GM23338 (cell line): Measurements from ENCODE around the gene SERBP1. TPM values are rescaled to one million over a fixed set of nuclear protein-coding genes. Genes with fewer than 3 reads are reported as not detected.
A peak's percentile ranks its signal among the peaks of the same experiment; 100 is the strongest.

Experiments used
- ATAC-seq: fragments of 200-7000 bp; cut with Tn5 transposase; 3 replicates; pipeline ENCODE4 v1.9.1; 2020
- DNase-seq: peaks from one replicate; pipeline ENCODE4 v3.0.0-alpha.2; 2015; ENCODE audit warnings: low spot score
- H2AFZ ChIP-seq: fragments of 200-600 bp; sonication (generic); 2 replicates; pipeline ENCODE4 v1.8.0; 2016; ENCODE audit warnings: antibody characterized with exemption, mild to moderate bottlenecking, moderate library complexity
- H3F3A ChIP-seq: fragments of 200-600 bp; sonication (generic); replicated peaks from 2 replicates; pipeline ENCODE4 v1.8.0; 2017; ENCODE audit warnings: antibody characterized with exemption, mixed run types, low read depth
- H3K27ac ChIP-seq: fragments of 200-600 bp; sonication (generic); 2 replicates; pipeline ENCODE4 v1.6.1; 2016; ENCODE audit warnings: low read depth
- H3K27me3 ChIP-seq: fragments of 200-600 bp; sonication (generic); 2 replicates; pipeline ENCODE4 v1.8.0; 2016; ENCODE audit warnings: mild to moderate bottlenecking, mixed run types, moderate library complexity; ENCODE audit not compliant: insufficient read depth
- H3K36me3 ChIP-seq: fragments of 200-600 bp; sonication (generic); 2 replicates; pipeline ENCODE4 v1.8.0; 2016; ENCODE audit warnings: mild to moderate bottlenecking; ENCODE audit not compliant: insufficient read depth
- H3K4me1 ChIP-seq: fragments of 200-600 bp; sonication (generic); 2 replicates; pipeline ENCODE4 v1.8.0; 2016; ENCODE audit warnings: mild to moderate bottlenecking, moderate library complexity; ENCODE audit not compliant: insufficient read depth
- H3K4me2 ChIP-seq: fragments of 200-600 bp; sonication (generic); 2 replicates; pipeline ENCODE4 v1.7.1; 2017; ENCODE audit warnings: mixed run types
- H3K4me3 ChIP-seq: fragments of 200-600 bp; sonication (generic); 2 replicates; pipeline ENCODE4 v1.6.1; 2016; ENCODE audit warnings: mixed run types
- H3K79me2 ChIP-seq: fragments of 200-600 bp; sonication (generic); replicated peaks from 2 replicates; pipeline ENCODE4 v1.8.0; 2017; ENCODE audit warnings: mild to moderate bottlenecking; ENCODE audit not compliant: insufficient read depth
- H3K9me2 ChIP-seq: fragments of 200-600 bp; sonication (generic); 2 replicates; pipeline ENCODE4 v1.8.0; 2017; ENCODE audit not compliant: insufficient read depth
- H4K20me1 ChIP-seq: fragments of 200-600 bp; sonication (generic); replicated peaks from 2 replicates; pipeline ENCODE4 v1.8.0; 2017; ENCODE audit warnings: mild to moderate bottlenecking; ENCODE audit not compliant: insufficient read depth
- H3K27ac Mint-ChIP-seq: 2 replicates; pipeline ENCODE4 v1.8.0; 2020; ENCODE audit warnings: inconsistent platforms, mild to moderate bottlenecking, moderate library complexity, mixed read lengths
- H3K27me3 Mint-ChIP-seq: 3 replicates; pipeline ENCODE4 v1.8.0; 2022; ENCODE audit warnings: low read depth, mild to moderate bottlenecking, moderate library complexity, mixed read lengths, inconsistent platforms; ENCODE audit not compliant: insufficient read depth, poor library complexity
- H3K36me3 Mint-ChIP-seq: 3 replicates; pipeline ENCODE4 v1.8.0; 2021; ENCODE audit warnings: low read depth, mild to moderate bottlenecking, inconsistent platforms, moderate library complexity, mixed read lengths
- H3K4me1 Mint-ChIP-seq: 3 replicates; pipeline ENCODE4 v1.8.0; 2020; ENCODE audit warnings: mild to moderate bottlenecking, inconsistent platforms, mixed read lengths
- H3K4me3 Mint-ChIP-seq: 3 replicates; pipeline ENCODE4 v1.8.0; 2021; ENCODE audit warnings: moderate library complexity, mild to moderate bottlenecking, inconsistent platforms, mixed read lengths
- H3K9me3 Mint-ChIP-seq: 3 replicates; pipeline ENCODE4 v1.8.0; 2020; ENCODE audit warnings: moderate library complexity, mild to moderate bottlenecking, inconsistent platforms, mixed read lengths
- EZH2 ChIP-seq: fragments of 200-600 bp; sonication (generic); IDR thresholded peaks from one replicate; pipeline ENCODE4 v1.8.0; 2017; ENCODE audit warnings: antibody characterized with exemption, mild to moderate bottlenecking, low read depth; ENCODE audit not compliant: unreplicated experiment
- STAT1 ChIP-seq: IDR thresholded peaks from one replicate; pipeline ENCODE4 v1.6.1; 2016; ENCODE audit warnings: antibody characterized with exemption; ENCODE audit not compliant: unreplicated experiment
- ZNF114 ChIP-seq: fragments of 250-450 bp; sonication (Bioruptor Pico); IDR thresholded peaks from 2 replicates; pipeline ENCODE4 v1.5.0; 2020; ENCODE audit warnings: mild to moderate bottlenecking, moderate library complexity
- polyA plus RNA-seq: library from polyadenylated mRNA; unstranded; fragments of >200 nt; fragmentation: Nextera tagmentation; extraction: Ambion mirVana; gene quantifications from 2 replicates; pipeline ENCODE4 v1.2.1, GENCODE V29; 2016
- total RNA-seq: library from RNA; depleted of rRNA; stranded (reverse); fragments of >200 nt; shearing (Covaris generic); gene quantifications from 2 replicates; pipeline ENCODE4 v1.2.3, GENCODE V29; 2014
- TF ChIP-seq, protein P1 (sequence below): fragments of 250-450 bp; sonication (Bioruptor Pico); IDR thresholded peaks from 2 replicates; pipeline ENCODE4 v1.5.0; 2020; ENCODE audit warnings: mild to moderate bottlenecking, moderate library complexity
- TF ChIP-seq, protein P2 (sequence below): IDR thresholded peaks from 2 replicates; pipeline ENCODE4 v1.6.1; 2016; ENCODE audit warnings: antibody characterized with exemption

SERBP1 gene
- total and polyA plus RNA-seq, 2 experiments from 2014 or later = 559 to 674 TPM

DNA sequence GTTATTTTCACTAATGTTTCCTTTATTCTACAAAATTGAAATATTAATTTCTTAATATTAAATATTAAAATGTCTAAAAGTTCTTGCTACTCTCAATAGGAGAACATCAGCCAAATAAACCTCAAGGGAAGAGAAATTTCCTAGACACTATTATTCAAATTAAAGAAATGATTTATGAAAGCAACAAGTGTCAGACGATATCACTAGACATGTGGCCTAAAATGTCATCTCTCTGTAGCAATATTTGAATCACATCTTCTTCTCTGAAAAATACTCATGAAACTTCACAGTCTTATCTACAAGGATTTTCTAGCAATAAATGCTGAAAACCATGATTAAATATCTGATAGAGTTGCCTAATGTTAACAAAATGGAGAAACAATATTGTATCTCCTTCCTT is 2.5 kb upstream of the SERBP1 start (continued):
- TF ChIP-seq, protein P1, sequence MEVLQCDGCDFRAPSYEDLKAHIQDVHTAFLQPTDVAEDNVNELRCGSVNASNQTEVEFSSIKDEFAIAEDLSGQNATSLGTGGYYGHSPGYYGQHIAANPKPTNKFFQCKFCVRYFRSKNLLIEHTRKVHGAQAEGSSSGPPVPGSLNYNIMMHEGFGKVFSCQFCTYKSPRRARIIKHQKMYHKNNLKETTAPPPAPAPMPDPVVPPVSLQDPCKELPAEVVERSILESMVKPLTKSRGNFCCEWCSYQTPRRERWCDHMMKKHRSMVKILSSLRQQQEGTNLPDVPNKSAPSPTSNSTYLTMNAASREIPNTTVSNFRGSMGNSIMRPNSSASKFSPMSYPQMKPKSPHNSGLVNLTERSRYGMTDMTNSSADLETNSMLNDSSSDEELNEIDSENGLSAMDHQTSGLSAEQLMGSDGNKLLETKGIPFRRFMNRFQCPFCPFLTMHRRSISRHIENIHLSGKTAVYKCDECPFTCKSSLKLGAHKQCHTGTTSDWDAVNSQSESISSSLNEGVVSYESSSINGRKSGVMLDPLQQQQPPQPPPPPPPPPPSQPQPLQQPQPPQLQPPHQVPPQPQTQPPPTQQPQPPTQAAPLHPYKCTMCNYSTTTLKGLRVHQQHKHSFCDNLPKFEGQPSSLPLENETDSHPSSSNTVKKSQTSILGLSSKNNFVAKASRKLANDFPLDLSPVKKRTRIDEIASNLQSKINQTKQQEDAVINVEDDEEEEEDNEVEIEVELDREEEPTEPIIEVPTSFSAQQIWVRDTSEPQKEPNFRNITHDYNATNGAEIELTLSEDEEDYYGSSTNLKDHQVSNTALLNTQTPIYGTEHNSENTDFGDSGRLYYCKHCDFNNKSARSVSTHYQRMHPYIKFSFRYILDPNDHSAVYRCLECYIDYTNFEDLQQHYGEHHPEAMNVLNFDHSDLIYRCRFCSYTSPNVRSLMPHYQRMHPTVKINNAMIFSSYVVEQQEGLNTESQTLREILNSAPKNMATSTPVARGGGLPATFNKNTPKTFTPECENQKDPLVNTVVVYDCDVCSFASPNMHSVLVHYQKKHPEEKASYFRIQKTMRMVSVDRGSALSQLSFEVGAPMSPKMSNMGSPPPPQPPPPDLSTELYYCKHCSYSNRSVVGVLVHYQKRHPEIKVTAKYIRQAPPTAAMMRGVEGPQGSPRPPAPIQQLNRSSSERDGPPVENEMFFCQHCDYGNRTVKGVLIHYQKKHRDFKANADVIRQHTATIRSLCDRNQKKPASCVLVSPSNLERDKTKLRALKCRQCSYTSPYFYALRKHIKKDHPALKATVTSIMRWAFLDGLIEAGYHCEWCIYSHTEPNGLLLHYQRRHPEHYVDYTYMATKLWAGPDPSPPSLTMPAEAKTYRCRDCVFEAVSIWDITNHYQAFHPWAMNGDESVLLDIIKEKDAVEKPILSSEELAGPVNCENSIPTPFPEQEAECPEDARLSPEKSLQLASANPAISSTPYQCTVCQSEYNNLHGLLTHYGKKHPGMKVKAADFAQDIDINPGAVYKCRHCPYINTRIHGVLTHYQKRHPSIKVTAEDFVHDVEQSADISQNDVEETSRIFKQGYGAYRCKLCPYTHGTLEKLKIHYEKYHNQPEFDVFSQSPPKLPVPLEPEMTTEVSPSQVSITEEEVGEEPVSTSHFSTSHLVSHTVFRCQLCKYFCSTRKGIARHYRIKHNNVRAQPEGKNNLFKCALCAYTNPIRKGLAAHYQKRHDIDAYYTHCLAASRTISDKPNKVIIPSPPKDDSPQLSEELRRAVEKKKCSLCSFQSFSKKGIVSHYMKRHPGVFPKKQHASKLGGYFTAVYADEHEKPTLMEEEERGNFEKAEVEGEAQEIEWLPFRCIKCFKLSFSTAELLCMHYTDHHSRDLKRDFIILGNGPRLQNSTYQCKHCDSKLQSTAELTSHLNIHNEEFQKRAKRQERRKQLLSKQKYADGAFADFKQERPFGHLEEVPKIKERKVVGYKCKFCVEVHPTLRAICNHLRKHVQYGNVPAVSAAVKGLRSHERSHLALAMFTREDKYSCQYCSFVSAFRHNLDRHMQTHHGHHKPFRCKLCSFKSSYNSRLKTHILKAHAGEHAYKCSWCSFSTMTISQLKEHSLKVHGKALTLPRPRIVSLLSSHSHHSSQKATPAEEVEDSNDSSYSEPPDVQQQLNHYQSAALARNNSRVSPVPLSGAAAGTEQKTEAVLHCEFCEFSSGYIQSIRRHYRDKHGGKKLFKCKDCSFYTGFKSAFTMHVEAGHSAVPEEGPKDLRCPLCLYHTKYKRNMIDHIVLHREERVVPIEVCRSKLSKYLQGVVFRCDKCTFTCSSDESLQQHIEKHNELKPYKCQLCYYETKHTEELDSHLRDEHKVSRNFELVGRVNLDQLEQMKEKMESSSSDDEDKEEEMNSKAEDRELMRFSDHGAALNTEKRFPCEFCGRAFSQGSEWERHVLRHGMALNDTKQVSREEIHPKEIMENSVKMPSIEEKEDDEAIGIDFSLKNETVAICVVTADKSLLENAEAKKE (CRISPR knock-in tag) = no peak
- TF ChIP-seq EZH2 = no peak

DNA sequence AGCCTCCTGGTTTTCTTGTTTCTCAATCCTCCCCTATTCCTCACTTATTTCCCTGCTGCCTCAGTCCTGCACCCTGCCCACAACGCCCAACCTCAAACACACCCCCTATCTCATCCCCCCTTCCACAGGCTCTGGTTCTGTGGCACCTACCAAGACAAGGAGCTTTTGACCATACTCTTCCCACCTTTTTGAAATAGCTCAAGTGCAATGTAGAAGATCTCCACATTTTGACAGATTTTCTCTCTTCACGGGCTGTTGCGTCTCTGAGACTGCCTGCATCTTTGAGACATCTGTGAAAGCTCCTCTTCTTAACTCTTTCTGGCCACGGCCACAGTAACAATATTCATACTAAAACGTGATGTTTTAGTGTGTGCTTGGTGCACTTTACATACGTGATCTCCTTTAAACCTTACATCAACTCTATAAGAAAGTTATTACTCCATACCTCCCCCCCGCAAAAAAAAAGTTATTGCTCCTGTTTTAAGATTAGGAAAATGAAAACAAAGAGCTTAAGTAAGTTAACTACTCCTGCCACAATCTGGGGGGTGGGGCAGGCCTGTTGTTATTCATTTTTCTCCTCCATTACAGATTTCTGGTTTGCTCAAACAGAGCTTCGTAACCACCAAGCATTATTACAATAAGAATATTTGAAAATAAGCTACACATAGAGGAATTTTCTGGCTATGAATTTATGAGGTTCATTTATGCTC is 1.8 kb upstream of the SERBP1 start:
- Histone ChIP-seq H3K9me2 (no peaks in the 10 kb centered on the region), H3K36me3 (no peaks in the 10 kb centered on the region; the same call in 1 of the 2 replicates), H3K4me1 (peaks cover 18% of the 10 kb centered on the region), H3F3A (no peaks in the 10 kb centered on the region), H3K4me2 (peak overlapping the region; percentile 86), H4K20me1 (peaks cover 23% of the 10 kb centered on the region), H3K4me3 (peak overlapping the region; percentile 66), H3K79me2 (peaks cover 32% of the 10 kb centered on the region), H2AFZ (peak overlapping the region; percentile 11; the same call in 1 of the 2 replicates), H3K27me3 (no peaks in the 10 kb centered on the region), H3K27ac (no peak overlapping the region)
- H3K4me3 Mint-ChIP-seq = peak overlapping the region; percentile 87
- ATAC-seq = peak; percentile 9
- peak; percentile 38 for DNase-seq
- H3K27ac Mint-ChIP-seq = peak overlapping the region; percentile 25
- TF ChIP-seq, protein P2, sequence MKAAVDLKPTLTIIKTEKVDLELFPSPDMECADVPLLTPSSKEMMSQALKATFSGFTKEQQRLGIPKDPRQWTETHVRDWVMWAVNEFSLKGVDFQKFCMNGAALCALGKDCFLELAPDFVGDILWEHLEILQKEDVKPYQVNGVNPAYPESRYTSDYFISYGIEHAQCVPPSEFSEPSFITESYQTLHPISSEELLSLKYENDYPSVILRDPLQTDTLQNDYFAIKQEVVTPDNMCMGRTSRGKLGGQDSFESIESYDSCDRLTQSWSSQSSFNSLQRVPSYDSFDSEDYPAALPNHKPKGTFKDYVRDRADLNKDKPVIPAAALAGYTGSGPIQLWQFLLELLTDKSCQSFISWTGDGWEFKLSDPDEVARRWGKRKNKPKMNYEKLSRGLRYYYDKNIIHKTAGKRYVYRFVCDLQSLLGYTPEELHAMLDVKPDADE = no peak
- TF ChIP-seq EZH2 (no peak), STAT1 (no peak), ZNF114 (CRISPR knock-in tag) (no peak)
- peaks cover 33% of the 10 kb centered on the region for H3K36me3 Mint-ChIP-seq
- H3K9me3 Mint-ChIP-seq = no peaks in the 10 kb centered on the region; the same call in 2 of the 3 replicates
- peaks cover 25% of the 10 kb centered on the region for H3K27me3 Mint-ChIP-seq
- peaks cover 19% of the 10 kb centered on the region for H3K4me1 Mint-ChIP-seq
